K562 (cell line): Measurements from ENCODE around the gene PTPRU. TPM values are rescaled to one million over a fixed set of nuclear protein-coding genes. Genes with fewer than 3 reads are reported as not detected.
A peak's percentile ranks its signal among the peaks of the same experiment; 100 is the strongest.

ENCODE experiments used
- CBFA2T3 ChIP-seq: fragments of 450-650 bp; IDR thresholded peaks from 2 replicates; pipeline ENCODE4 v1.6.1; 2017
- COPS2 ChIP-seq: fragments of 450-650 bp; conservative IDR thresholded peaks from 2 replicates; pipeline ENCODE4 v1.6.1; 2016; ENCODE audit warnings: mild to moderate bottlenecking, moderate library complexity
- CTBP1 ChIP-seq: fragments of 450-650 bp; IDR thresholded peaks from 2 replicates; pipeline ENCODE4 v1.6.1; 2016; ENCODE audit warnings: borderline replicate concordance
- FOXK1 ChIP-seq: sonication (generic); formaldehyde crosslinking; IDR thresholded peaks from 2 replicates; pipeline ENCODE4 v1.8.0; 2022; ENCODE audit warnings: missing genetic modification reagents, mild to moderate bottlenecking, borderline replicate concordance
- GABPB1 ChIP-seq: sonication (generic); formaldehyde crosslinking; IDR thresholded peaks from 2 replicates; pipeline ENCODE4 v1.8.0; 2022; ENCODE audit warnings: mild to moderate bottlenecking, missing genetic modification reagents
- HIVEP1 ChIP-seq: fragments of 250-450 bp; sonication (Bioruptor Pico); IDR thresholded peaks from 2 replicates; pipeline ENCODE4 v1.4.0; 2020; ENCODE audit warnings: mild to moderate bottlenecking
- PRMT5 ChIP-seq: sonication (generic); formaldehyde crosslinking; IDR thresholded peaks from 2 replicates; pipeline ENCODE4 v1.5.0; 2020; ENCODE audit warnings: missing genetic modification reagents
- RHOXF2B ChIP-seq: fragments of 250-450 bp; sonication (Bioruptor Pico); conservative IDR thresholded peaks from 2 replicates; pipeline ENCODE4 v1.5.1; 2021
- STAT5A ChIP-seq: IDR thresholded peaks from 2 replicates; pipeline ENCODE4 v1.6.1; 2012; ENCODE audit warnings: low read length, inconsistent platforms, borderline replicate concordance
- TBL1XR1 ChIP-seq, 2 experiments: IDR thresholded peaks; 2 replicates each; pipeline ENCODE4 v1.6.1; 2012; ENCODE audit warnings: improper control_type of control experiment in 2 of 2, low read length in 2 of 2, mild to moderate bottlenecking in 1 of 2
- ZBTB7A ChIP-seq: IDR thresholded peaks from 2 replicates; pipeline ENCODE4 v1.6.1; 2011; ENCODE audit warnings: low read depth, mild to moderate bottlenecking, low read length, moderate library complexity, borderline replicate concordance; ENCODE audit not compliant: control insufficient read depth
- ZNF384 ChIP-seq: IDR thresholded peaks from 2 replicates; pipeline ENCODE4 v1.6.1; 2012; ENCODE audit warnings: low read depth, low read length, improper control_type of control experiment
- ZNF695 ChIP-seq: fragments of 450-650 bp; formaldehyde crosslinking; IDR thresholded peaks from 2 replicates; pipeline ENCODE4 v1.4.0; 2020; ENCODE audit warnings: mild to moderate bottlenecking, moderate library complexity
- polyA plus RNA-seq, 8 experiments: library from polyadenylated mRNA; depleted of rRNA in 4 of 8; stranded (reverse) in 5 of 8; unstranded in 3 of 8; fragments of >200 nt; fragmentation: Nextera tagmentation in 2 of 8; fragmentation: Illumina TruSeq in 1 of 8; extraction: Ambion mirVana in 2 of 8; extraction: Trizol in 1 of 8; gene quantifications; 2 replicates each; pipeline versions ENCODE4 v1.2.1 to v1.2.3, GENCODE V29; 2011 to 2014; ENCODE audit warnings: inconsistent platforms in 1 of 8, missing spikeins in 1 of 8
- total RNA-seq, 7 experiments: library from RNA; depleted of rRNA in 6 of 7; stranded (reverse); fragments of >200 nt in 6 of 7; fragmentation: Illumina TruSeq in 2 of 7; extraction: Trizol in 2 of 7; gene quantifications; 2 replicates each; pipeline versions ENCODE4 v1.2.1 to v1.2.3, GENCODE V29; 2011 to 2021; ENCODE audit warnings: low replicate concordance in 1 of 7
- TF ChIP-seq, protein P1 (sequence below): sonication (generic); formaldehyde crosslinking; IDR thresholded peaks from 2 replicates; pipeline ENCODE4 v1.9.0; 2022; ENCODE audit warnings: mild to moderate bottlenecking, missing genetic modification reagents
- TF ChIP-seq, protein P2 (sequence below): fragments of 250-450 bp; sonication (Bioruptor Pico); IDR thresholded peaks from 2 replicates; pipeline ENCODE4 v1.8.0; 2022; ENCODE audit warnings: inconsistent platforms
- TF ChIP-seq, protein P3 (sequence below): fragments of 250-450 bp; sonication (Bioruptor Pico); IDR thresholded peaks from 2 replicates; pipeline ENCODE4 v1.5.0; 2021; ENCODE audit warnings: mild to moderate bottlenecking, borderline replicate concordance
- TF ChIP-seq, protein P4 (sequence below): fragments of 250-450 bp; sonication (Bioruptor Pico); IDR thresholded peaks from 2 replicates; pipeline ENCODE4 v1.5.0; 2021; ENCODE audit warnings: mild to moderate bottlenecking, moderate library complexity
- TF ChIP-seq, protein P5 (sequence below): fragments of 250-450 bp; sonication (Bioruptor Pico); IDR thresholded peaks from 2 replicates; pipeline ENCODE4 v1.5.0; 2020; ENCODE audit warnings: mild to moderate bottlenecking, borderline replicate concordance

The PTPRU gene
- total and polyA plus RNA-seq, 9 of the 15 experiments (the other 6 are each of a cell fraction or from before 2014, with no cell fraction given) = 0.01 to 2.9 (median 1.0) TPM

DNA sequence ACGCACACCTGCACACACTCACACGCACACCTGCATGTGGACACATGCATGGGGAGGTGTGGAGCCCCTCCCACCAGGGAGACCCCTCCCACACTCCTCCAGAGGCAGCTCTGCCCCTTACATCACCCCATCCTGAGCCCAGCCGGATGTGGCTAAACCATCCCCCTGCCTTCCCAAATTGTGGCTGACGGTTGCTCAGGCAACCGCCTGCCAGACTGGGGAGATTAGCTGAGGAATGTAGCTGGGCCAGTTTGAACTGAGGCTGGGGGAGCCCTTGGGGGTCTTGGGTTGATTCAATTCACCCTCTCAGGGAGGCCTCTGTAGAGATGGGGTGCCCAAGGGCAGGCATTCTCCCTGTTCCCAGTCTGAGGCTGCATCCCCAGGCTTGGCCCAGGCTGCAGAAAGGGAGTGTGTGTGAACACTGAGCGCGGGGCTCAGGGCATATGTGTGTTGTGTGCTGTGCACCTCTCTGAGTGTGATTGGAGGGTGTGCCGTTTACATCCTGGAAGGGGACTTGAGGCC lies 12.9 kb downstream of the PTPRU start (continued):
- TF ChIP-seq ZNF695 (CRISPR knock-in tag) (no peak), ZBTB7A (peak; percentile 35; the same call in 1 of the 2 replicates), PRMT5 (no peak), TBL1XR1 (IDR thresholded peaks at IDR 0.05; ENCODE audit: low read length in 2 of 2) (no peak), CTBP1 (peak; percentile 75; the same call in 1 of the 2 replicates), COPS2 (no peak), FOXK1 (CRISPR knock-in tag) (no peak), GABPB1 (CRISPR knock-in tag) (peak; percentile 50; the same call in 1 of the 2 replicates), STAT5A (no peak), HIVEP1 (no peak), RHOXF2B (CRISPR knock-in tag) (no peak), CBFA2T3 (no peak), ZNF384 (no peak)
- TF ChIP-seq, protein P1, sequence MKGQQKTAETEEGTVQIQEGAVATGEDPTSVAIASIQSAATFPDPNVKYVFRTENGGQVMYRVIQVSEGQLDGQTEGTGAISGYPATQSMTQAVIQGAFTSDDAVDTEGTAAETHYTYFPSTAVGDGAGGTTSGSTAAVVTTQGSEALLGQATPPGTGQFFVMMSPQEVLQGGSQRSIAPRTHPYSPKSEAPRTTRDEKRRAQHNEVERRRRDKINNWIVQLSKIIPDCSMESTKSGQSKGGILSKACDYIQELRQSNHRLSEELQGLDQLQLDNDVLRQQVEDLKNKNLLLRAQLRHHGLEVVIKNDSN = no peak
- TF ChIP-seq, protein P2, sequence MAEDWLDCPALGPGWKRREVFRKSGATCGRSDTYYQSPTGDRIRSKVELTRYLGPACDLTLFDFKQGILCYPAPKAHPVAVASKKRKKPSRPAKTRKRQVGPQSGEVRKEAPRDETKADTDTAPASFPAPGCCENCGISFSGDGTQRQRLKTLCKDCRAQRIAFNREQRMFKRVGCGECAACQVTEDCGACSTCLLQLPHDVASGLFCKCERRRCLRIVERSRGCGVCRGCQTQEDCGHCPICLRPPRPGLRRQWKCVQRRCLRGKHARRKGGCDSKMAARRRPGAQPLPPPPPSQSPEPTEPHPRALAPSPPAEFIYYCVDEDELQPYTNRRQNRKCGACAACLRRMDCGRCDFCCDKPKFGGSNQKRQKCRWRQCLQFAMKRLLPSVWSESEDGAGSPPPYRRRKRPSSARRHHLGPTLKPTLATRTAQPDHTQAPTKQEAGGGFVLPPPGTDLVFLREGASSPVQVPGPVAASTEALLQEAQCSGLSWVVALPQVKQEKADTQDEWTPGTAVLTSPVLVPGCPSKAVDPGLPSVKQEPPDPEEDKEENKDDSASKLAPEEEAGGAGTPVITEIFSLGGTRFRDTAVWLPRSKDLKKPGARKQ = no peak
- TF ChIP-seq, protein P3, sequence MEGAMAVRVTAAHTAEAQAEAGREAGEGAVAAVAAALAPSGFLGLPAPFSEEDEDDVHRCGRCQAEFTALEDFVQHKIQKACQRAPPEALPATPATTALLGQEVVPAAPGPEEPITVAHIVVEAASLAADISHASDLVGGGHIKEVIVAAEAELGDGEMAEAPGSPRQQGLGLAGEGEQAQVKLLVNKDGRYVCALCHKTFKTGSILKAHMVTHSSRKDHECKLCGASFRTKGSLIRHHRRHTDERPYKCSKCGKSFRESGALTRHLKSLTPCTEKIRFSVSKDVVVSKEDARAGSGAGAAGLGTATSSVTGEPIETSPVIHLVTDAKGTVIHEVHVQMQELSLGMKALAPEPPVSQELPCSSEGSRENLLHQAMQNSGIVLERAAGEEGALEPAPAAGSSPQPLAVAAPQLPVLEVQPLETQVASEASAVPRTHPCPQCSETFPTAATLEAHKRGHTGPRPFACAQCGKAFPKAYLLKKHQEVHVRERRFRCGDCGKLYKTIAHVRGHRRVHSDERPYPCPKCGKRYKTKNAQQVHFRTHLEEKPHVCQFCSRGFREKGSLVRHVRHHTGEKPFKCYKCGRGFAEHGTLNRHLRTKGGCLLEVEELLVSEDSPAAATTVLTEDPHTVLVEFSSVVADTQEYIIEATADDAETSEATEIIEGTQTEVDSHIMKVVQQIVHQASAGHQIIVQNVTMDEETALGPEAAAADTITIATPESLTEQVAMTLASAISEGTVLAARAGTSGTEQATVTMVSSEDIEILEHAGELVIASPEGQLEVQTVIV = no peak
- TF ChIP-seq, protein P4, sequence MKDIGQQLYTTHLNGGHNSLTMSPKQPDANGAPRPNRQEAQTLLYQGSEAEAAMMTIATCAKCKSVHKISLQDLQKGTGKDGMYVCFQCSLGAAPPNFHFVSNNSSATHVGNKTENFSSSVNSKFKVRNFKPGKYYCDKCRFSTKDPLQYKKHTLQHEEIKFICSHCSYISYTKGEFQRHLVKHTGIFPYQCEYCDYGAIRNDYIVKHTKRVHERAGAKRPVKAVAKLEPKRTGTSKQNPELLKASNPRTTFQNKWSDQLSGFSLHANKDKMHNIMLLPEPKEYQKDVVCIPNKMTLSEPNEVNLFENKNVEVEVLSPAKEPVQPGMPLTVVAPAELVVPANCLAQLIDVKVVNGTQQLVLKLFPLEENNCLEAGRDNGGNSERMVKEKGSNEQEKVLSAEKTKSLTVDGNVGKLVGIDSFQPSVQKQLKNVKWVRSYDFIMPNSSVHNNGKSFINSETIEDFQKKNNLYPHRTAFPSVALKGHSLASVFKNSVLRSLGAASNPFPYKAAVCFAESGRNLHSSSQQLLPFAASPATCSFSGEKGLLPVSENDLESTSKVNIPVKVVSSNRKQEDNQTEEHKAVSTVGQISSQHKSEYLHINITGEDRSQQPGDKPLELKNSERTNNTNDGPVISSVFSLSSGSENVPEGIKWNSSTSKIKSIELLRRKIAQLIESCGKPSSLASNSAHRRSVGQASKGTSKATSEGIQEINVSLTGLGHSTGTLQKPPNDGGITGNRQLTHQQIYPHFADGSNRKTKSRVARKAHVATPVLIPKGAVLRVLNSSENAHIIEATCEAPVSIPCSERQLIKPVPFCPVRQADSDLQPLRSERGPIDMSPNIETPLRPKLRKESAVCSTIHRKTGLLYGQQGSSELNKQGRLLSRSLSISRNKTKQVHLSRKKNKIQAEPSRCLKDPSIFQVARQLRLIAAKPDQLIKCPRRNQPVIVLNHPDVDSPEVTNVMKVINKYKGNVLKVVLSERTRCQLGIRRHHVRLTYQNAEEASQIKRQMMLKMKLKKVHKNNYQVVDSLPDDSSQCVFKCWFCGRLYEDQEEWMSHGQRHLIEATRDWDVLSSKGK (CRISPR knock-in tag) = no peak
- TF ChIP-seq, protein P5, sequence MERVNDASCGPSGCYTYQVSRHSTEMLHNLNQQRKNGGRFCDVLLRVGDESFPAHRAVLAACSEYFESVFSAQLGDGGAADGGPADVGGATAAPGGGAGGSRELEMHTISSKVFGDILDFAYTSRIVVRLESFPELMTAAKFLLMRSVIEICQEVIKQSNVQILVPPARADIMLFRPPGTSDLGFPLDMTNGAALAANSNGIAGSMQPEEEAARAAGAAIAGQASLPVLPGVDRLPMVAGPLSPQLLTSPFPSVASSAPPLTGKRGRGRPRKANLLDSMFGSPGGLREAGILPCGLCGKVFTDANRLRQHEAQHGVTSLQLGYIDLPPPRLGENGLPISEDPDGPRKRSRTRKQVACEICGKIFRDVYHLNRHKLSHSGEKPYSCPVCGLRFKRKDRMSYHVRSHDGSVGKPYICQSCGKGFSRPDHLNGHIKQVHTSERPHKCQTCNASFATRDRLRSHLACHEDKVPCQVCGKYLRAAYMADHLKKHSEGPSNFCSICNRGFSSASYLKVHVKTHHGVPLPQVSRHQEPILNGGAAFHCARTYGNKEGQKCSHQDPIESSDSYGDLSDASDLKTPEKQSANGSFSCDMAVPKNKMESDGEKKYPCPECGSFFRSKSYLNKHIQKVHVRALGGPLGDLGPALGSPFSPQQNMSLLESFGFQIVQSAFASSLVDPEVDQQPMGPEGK (CRISPR knock-in tag) = no peak
